ENCODE results near the gene SCRN1.

- TF ChIP-seq CTCF (IDR thresholded peaks at IDR 0.05) (no peak), ZFX (IDR thresholded peaks at IDR 0.05; ENCODE audit: borderline replicate concordance) (no peak)
Measured at GRCh38 chr7:29885626-29886025, 104.0 kb downstream of the SCRN1 start.
